Endometrial microvascular endothelial cells (primary cell): Measurements from ENCODE around the gene SOBP. TPM values are rescaled to one million over a fixed set of nuclear protein-coding genes. Genes with fewer than 3 reads are reported as not detected.

Experiments
- in situ Hi-C: cut with HindIII; loops from 2 replicates; pipeline ENCODE4 v1.10.0; 2017; ENCODE audit warnings: low sequenced_read_pairs, low pct_unique_long_range_greater_than_20kb; ENCODE audit errors: inconsistent ontology term
- total RNA-seq: library from RNA; depleted of rRNA; stranded (reverse); fragments of >200 nt; gene quantifications from one replicate; pipeline ENCODE4 v1.2.3, GENCODE V29; 2015; ENCODE audit errors: inconsistent ontology term

Gene SOBP
- total RNA-seq, 1 donor from 2014 or later, result 0.37 TPM

DNA sequence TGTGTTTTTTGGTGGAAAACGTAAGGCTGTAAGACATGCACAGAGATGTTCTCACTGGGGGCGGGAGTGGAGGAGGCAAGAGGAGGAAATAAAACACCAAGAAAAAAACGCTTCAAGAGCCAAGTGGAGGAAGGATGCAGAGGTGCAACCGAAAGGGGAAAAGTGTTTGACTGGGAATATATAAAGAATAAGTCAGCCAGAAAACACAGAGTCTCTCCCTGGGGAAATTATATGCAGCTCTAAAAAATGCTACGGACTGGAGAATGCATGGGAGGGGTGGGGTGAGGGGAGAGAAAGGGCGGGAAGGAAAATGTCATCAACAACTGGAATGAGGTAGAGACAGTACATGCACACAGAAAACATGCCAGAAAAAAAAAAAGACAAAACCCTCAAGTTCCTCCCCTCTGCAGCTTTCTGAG, 200.7 kb downstream of the SOBP start:
- in situ Hi-C loops, result no loop called here

DNA sequence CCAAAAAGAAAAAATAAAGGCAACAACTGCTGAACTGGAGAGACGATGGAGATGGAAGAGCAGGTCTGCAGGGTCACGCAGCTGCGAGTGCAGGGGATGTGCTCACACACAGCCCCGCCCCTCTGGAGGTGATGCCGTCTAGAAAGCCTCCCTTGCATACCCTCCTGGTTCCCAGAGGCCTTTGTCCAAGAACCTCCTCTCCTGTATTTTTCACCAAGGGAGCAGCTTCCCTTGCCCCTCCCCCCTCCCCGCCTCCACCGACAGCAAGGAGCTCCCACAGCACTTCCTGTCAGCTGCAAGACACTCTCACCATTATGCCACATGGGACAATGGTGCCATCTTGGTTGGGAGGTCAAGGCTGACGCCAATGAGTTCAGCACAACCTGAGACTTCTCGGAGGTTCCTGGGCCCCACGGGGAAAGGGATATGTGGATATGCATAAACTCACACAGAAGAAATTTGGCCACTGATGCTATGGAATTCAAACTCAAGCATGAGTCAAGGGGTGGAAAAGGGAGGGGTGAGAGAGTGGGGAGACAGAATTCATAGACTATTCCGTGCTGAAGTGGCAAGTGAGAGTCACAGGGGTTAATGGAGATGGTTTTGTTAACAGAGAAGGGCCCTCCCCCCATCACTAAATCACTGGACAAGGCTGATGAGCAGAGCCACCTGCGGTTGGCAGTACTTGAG, 201.3 kb downstream of the SOBP start:
- in situ Hi-C loops, result no loop called here

DNA sequence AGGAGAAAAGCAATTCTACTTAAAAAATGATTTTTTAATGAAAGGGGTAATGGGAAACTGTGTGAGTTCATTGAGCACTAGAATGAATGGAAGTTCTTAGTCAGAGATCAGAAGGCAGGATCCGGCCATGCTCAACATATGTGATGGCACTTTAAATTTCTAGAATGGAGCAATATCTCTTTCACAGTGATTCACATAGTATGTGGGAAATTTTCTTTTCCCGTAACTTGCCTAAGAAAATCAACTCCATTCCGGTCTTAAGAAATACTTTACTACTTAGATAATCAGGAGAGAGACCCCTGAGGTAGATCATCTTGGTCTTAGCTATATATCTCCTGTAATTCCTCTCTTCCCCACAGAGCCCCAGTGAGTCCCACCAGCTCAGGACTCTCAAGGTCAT, 202.4 kb downstream of the SOBP start:
- in situ Hi-C loops, result no loop called here

DNA sequence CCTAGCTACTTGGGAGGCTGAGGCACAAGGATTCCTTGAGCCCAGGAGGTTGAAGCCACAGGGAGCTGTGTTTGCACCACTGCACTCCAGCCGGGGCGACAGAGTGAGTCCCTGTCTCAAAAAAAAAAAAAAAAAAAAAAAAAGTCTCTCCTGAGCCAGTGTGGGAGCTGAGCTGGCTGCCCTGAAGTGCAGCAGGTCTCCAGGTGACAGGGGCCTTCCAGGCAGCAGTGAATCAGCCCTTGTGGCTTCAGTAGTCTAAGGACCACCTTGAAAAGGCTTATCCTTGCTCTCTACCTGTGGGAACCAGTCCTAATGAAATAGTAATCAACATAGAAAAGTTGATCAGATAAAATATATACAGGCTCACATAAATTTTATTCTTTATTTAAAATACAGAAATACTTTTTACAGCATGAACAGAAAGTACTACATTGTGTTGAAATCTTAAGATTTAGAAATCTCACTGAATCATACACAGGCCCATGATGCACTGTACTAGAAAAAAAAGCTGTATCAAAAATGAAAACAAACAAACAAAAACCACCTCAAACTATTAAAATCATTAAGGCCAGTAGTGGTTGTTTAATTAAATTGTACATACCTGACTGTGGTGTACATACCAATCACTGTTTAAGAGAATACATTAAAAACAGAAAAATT, 205.3 kb downstream of the SOBP start:
- in situ Hi-C loops, result no loop called here

DNA sequence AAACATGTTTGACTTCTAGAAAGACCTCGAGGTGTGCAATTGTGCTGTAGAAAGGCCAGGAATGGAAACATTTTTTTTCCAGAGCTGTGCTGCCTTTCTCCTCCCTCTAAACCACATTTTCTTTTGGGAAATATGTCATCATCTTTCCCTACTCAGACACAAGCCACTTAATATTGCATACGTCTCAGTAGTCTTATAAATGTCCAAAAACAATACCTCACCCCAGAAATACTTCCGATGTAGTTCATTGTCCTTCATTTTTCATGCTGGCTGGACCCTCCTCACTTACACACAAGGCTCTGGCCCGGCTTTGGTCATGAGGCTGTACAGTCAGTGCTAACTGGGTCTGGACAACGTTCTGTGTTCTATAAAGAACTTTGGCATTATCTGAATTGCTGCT, 207.8 kb downstream of the SOBP start:
- in situ Hi-C loops, result no loop called here

DNA sequence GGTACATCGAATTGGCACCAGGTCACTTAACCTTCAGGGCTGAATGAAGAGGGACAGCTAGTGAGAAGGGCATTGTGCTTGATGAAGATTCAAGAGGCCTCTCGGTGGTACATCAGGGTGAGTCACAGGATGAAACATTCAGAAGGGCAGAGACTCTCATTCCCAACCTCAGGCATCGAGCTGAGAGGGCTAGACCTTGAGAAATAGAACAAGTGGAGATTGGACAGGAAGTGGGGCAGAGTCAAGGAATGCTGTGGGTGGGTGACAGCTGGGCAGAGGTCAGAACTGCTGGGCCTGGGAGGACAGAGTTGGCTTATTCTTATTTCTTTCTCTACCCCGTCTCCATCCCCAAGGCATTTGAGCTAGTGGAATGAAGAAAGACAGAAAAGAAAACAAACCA, 208.2 kb downstream of the SOBP start:
- in situ Hi-C loops, result no loop called here

DNA sequence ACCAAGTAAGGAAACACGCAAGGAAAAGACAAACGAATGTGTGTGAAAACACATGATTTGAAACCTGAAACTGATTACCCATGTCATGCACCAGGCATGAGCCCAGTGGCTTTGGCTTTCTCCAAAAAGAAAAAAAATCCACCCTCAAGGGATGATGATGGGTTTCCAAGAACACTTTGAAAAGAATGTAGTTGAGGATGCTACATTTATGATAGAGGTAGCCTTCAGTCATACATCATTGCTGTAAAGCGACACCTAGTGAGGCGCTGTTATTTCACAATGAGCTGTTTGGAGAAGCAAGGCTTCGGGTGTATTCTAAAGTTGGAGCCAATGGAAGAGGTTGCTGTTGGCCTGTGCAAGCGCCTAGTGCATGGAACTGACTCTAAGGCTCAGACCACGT, 209.3 kb downstream of the SOBP start:
- in situ Hi-C loops, result no loop called here

DNA sequence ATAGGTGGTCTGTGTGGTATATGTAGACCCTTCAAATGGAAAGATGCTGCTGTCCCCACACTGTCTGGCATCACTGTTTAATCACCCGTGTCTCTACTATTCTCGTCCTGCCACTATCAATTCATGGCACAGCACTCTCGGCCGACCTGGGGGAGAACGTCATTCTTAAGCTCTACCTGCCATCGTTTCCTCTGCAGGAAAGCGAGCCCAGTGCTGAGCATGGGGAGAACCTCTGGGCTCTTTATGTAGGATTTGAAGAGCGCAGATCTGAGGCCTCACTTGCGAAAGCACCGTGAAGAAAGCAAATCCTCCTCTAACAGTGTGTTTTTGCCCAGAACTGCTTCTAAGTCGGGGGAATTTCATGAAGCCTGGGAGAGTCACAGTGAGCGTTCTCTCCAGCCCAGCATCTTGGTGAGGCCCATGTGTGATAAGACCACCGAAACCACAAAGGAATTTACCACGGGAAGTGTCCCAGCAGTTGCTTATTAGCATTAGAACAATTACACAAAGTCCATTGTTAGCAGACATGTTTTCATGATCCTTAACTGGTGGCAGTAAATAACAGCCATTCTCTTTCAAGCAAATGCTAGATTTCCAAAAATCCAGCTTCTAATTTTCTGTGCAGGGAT, 209.9 kb downstream of the SOBP start:
- in situ Hi-C loops, result no loop called here

DNA sequence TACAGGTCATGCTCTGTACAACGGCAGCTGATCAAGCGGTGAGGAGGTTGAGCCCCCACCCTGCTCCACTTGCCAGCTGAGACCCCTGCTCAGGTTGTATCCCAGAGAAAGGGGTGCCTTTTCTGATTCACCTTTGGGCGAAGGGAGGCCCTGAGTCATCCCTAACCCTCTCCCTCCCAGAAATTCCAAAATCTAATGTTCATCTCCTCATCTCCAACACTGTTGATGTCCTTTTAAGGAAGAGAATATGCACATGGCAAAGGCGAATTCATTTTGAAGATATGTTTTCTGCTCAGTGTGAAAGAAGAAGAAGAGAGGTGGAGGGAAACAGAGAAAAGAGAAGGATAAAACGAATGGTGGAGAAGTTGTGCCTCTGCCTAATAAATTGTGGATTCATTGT, 213.7 kb downstream of the SOBP start:
- in situ Hi-C loops, result no loop called here

DNA sequence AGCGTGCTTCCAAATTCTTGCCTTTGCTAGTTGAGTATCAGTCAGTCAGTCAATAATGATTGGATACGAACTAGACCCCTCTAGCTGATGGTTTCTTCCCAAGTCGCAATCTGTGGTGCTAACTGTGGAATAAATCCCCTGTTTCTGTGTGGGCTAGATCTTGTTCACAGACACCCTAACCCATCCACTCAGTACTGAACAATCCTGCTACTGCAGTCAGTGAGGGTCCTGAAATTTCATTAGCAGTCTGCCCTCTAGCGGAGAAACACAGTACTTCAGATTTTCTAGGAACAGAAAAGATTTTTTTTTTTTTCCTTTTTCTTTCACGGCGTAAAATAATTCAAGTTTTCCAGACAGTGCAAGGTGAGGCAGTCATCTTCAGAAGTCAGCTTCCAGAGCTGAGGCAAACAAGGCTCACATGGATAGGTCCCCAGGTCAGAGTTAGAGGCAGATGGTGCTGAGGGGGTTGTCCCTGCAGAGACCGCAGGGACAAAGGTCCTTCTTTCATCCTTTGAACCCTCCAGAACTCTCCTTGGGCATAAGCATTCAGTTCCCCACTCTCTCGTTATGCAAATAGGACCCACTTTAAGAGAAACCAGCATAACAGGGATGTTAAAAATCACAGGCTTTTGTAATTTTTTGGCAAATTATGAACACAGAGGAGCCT, 214.6 kb downstream of the SOBP start:
- in situ Hi-C loops, result no loop called here

DNA sequence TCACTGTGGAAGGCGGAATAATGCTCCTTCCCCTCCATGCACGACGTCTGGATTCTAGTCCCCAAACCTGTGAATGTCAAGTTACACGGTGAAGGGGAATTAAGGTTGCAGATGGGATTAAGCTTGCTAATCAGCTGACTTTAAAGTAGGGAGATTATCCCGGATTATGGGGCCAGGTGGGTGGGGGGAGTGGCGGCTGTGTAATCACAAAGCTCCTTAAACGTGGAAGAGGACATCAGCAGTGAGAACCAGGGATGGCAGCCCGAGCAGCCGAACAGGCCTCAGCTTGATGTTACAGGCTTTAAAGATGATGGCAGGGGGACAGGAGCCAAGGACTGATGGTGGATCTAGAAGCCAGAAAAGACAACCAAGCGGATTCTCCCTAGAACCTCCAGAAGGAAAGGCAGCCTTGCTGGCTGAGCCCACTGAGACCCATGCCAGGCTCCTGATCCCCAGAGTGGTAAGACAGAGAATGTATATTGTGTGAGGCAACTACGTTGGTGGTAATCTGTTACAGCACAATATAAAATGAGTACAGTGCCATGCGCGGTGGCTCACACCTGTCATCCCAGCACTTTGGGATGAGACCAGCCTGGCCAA, 216.7 kb downstream of the SOBP start:
- in situ Hi-C loops, result no loop called here

DNA sequence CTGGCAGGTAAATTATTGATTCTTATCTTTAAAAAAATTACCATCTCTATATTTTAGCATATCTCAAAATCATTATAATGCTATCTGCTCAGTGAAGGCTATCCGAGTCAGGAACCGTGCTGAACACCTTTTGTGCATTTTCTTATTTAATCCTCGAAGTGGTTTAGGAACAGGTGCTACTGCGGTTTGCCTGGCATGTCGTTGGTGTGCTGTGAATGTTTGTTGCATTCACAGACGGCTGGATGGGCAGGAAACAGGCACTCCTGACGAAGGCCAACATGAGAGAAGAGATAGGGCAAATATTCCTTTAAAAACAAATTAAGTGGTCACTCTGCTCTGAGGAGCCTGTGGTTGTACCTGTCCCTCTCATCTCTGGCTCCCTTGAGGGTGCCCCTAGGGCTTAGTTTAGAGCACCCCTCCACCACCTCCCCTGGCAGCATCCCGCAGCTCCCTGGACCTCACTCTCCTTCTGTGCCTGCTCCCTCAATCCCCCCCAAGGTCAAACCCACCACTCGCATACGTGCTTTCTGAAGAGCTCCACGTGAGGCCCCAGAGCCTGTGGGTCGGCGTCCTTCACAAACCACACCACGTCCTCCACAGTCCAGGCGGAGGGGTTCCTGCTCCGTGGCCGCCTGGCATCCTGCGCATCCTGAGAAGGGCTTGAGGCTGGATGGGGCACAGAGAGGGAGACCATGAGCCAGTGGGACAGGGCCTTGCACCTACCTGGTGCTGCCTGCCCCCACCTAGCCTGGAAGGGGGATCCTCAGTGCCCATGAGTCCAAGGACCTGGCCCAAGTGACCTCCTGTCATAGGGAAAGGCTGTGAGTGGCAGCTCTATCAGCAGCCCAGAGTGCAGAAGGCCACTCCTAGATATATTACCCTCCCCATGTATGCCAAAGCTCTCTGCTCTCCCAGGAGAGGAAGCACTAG, 217.7 kb downstream of the SOBP start:
- in situ Hi-C loops, result no loop called here

DNA sequence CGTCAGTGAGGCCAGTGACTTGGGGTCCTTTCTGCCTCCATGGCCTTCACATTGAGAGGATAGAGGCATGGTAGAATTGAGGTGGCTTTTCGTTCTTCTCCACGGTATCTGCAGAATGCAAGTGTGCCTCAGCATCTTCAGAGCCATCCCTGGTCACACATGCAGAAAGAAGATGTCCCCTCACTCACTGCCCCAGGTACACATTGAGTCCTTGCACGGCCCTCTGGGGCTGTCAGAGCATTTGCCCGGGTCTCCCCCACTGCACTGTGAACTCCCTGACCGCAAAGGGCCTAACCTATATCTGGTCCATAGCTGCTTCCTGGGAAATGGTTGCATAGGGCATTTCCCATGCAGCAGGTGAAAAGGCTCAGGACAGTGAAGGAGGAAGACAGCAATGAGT, 218.5 kb downstream of the SOBP start:
- in situ Hi-C loops, result no loop called here

DNA sequence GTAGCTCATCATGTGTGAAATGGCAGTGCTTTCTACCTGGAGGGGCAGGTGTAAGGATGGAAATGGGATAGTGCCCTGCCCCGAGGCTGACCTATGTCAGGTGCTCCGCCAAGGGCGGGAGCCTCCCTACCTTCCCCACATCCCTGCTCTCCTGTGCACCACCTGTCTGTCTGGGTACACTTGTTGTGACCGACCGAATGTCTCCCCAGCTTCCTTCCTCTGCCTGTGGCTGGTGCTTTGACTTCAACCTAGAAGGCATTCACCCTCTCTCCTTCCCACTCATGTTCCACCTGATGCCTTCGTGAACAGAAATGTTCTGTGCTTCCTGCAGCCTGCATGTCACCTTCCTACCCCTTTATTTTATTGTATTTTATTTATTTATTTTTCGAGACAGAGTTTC, 219.4 kb downstream of the SOBP start:
- in situ Hi-C loops, result no loop called here

Other genes starting within 250 kb of the SOBP start
- gene PDSS2, start 30.6 kb upstream of the SOBP start, total RNA-seq, result 9.5 TPM